ENCODE data around the gene NEUROG1. TPM values are rescaled to one million over a fixed set of nuclear protein-coding genes. Genes with fewer than 3 reads are reported as not detected.

The NEUROG1 gene
- total and polyA plus RNA-seq, 2 donors: 0.14 to 0.32 TPM

- Histone ChIP-seq H3K36me3 (ENCODE audit: control insufficient read depth in 2 of 2, insufficient read depth in 2 of 2, low read length in 1 of 2) (no peaks in the 10 kb centered on the region), H3K27me3 (ENCODE audit: control insufficient read depth in 2 of 2, insufficient read depth in 1 of 2, low read length in 1 of 2) (peaks cover 79 to 100% of the 10 kb centered on the region in 2 donors), H3K27ac (ENCODE audit: low read depth in 1 of 2, low read length in 1 of 2) (no peak overlapping the region), H3K9me3 (ENCODE audit: control insufficient read depth in 2 of 2, insufficient read depth in 1 of 2, low read length in 1 of 2) (peaks cover 0 to 4% of the 10 kb centered on the region in 2 donors), H3K4me1 (ENCODE audit: control insufficient read depth in 2 of 2, insufficient read depth in 2 of 2, low read length in 2 of 2) (peaks cover 0 to 3% of the 10 kb centered on the region in 2 donors), H3K4me3 (ENCODE audit: low read length in 2 of 2) (peak overlapping the region in 1 of 2 donors; percentile 10)
- WGBS: 12% methylated on average over 5 of the region's 5 CpGs
- DNase-seq (ENCODE audit: low read depth in 6 of 9, low spot score in 9 of 9): no peak
These were observed 7.3 kb upstream of the NEUROG1 start for GRCh38 chr5:135543001-135543484.

- Histone ChIP-seq H3K36me3 (ENCODE audit: control insufficient read depth in 2 of 2, insufficient read depth in 2 of 2, low read length in 1 of 2) (no peaks in the 10 kb centered on the region), H3K27ac (ENCODE audit: low read depth in 1 of 2, low read length in 1 of 2) (no peak overlapping the region), H3K4me3 (ENCODE audit: low read length in 2 of 2) (no peak overlapping the region), H3K4me1 (ENCODE audit: control insufficient read depth in 2 of 2, insufficient read depth in 2 of 2, low read length in 2 of 2) (peaks cover 0 to 3% of the 10 kb centered on the region in 2 donors), H3K9me3 (ENCODE audit: control insufficient read depth in 2 of 2, insufficient read depth in 1 of 2, low read length in 1 of 2) (peaks cover 0 to 4% of the 10 kb centered on the region in 2 donors), H3K27me3 (ENCODE audit: control insufficient read depth in 2 of 2, insufficient read depth in 1 of 2, low read length in 1 of 2) (peaks cover 81 to 100% of the 10 kb centered on the region in 2 donors)
- WGBS: 31% methylated on average over 11 of the region's 11 CpGs
- no peak for DNase-seq (ENCODE audit: low read depth in 6 of 9, low spot score in 9 of 9)
These were observed 6.2 kb upstream of the NEUROG1 start for GRCh38 chr5:135541807-135542502.

GRCh38 chr5:135539430-135540005 is 3.8 kb upstream of the NEUROG1 start:
- H3K4me1 ChIP-seq (ENCODE audit: control insufficient read depth in 2 of 2, insufficient read depth in 2 of 2, low read length in 2 of 2): peaks cover 0 to 3% of the 10 kb centered on the region in 2 donors
- DNase-seq (ENCODE audit: low read depth in 6 of 9, low spot score in 9 of 9): no peak
- no peaks in the 10 kb centered on the region for H3K36me3 ChIP-seq (ENCODE audit: control insufficient read depth in 2 of 2, insufficient read depth in 2 of 2, low read length in 1 of 2)
- no peak overlapping the region for H3K4me3 ChIP-seq (ENCODE audit: low read length in 2 of 2)
- peaks cover 80 to 100% of the 10 kb centered on the region in 2 donors for H3K27me3 ChIP-seq (ENCODE audit: control insufficient read depth in 2 of 2, insufficient read depth in 1 of 2, low read length in 1 of 2)
- 83% methylated on average over 4 of the region's 4 CpGs for WGBS
- peaks cover 0 to 4% of the 10 kb centered on the region in 2 donors for H3K9me3 ChIP-seq (ENCODE audit: control insufficient read depth in 2 of 2, insufficient read depth in 1 of 2, low read length in 1 of 2)
- no peak overlapping the region for H3K27ac ChIP-seq (ENCODE audit: low read depth in 1 of 2, low read length in 1 of 2)

- Histone ChIP-seq H3K27me3 (ENCODE audit: control insufficient read depth in 2 of 2, insufficient read depth in 1 of 2, low read length in 1 of 2) (peaks cover 75 to 100% of the 10 kb centered on the region in 2 donors), H3K4me1 (ENCODE audit: control insufficient read depth in 2 of 2, insufficient read depth in 2 of 2, low read length in 2 of 2) (no peaks in the 10 kb centered on the region), H3K36me3 (ENCODE audit: control insufficient read depth in 2 of 2, insufficient read depth in 2 of 2, low read length in 1 of 2) (no peaks in the 10 kb centered on the region), H3K9me3 (ENCODE audit: control insufficient read depth in 2 of 2, insufficient read depth in 1 of 2, low read length in 1 of 2) (no peaks in the 10 kb centered on the region), H3K4me3 (ENCODE audit: low read length in 2 of 2) (no peak overlapping the region), H3K27ac (ENCODE audit: low read depth in 1 of 2, low read length in 1 of 2) (no peak overlapping the region)
- no peak for DNase-seq (ENCODE audit: low read depth in 6 of 9, low spot score in 9 of 9)
- 88% methylated on average over 5 of the region's 5 CpGs for WGBS
These were observed 2.5 kb upstream of the NEUROG1 start for GRCh38 chr5:135538261-135538660.

- Histone ChIP-seq H3K4me3 (ENCODE audit: low read length in 2 of 2) (no peak overlapping the region), H3K9me3 (ENCODE audit: control insufficient read depth in 2 of 2, insufficient read depth in 1 of 2, low read length in 1 of 2) (no peaks in the 10 kb centered on the region), H3K4me1 (ENCODE audit: control insufficient read depth in 2 of 2, insufficient read depth in 2 of 2, low read length in 2 of 2) (no peaks in the 10 kb centered on the region), H3K36me3 (ENCODE audit: control insufficient read depth in 2 of 2, insufficient read depth in 2 of 2, low read length in 1 of 2) (no peaks in the 10 kb centered on the region), H3K27me3 (ENCODE audit: control insufficient read depth in 2 of 2, insufficient read depth in 1 of 2, low read length in 1 of 2) (peaks cover 76 to 100% of the 10 kb centered on the region in 2 donors), H3K27ac (ENCODE audit: low read depth in 1 of 2, low read length in 1 of 2) (no peak overlapping the region)
- no peak for DNase-seq (ENCODE audit: low read depth in 6 of 9, low spot score in 9 of 9)
- WGBS: 97% methylated on average over 2 of the region's 2 CpGs
These were observed 2.0 kb upstream of the NEUROG1 start for GRCh38 chr5:135537745-135538144.

- no peak overlapping the region for H3K27ac ChIP-seq (ENCODE audit: low read depth in 1 of 2, low read length in 1 of 2)
- H3K4me1 ChIP-seq (ENCODE audit: control insufficient read depth in 2 of 2, insufficient read depth in 2 of 2, low read length in 2 of 2): no peaks in the 10 kb centered on the region
- peaks cover 77 to 100% of the 10 kb centered on the region in 2 donors for H3K27me3 ChIP-seq (ENCODE audit: control insufficient read depth in 2 of 2, insufficient read depth in 1 of 2, low read length in 1 of 2)
- no peaks in the 10 kb centered on the region for H3K9me3 ChIP-seq (ENCODE audit: control insufficient read depth in 2 of 2, insufficient read depth in 1 of 2, low read length in 1 of 2)
- 62% methylated on average over 7 of the region's 7 CpGs for WGBS
- DNase-seq (ENCODE audit: low read depth in 6 of 9, low spot score in 9 of 9): no peak
- H3K4me3 ChIP-seq (ENCODE audit: low read length in 2 of 2): no peak overlapping the region
- no peaks in the 10 kb centered on the region for H3K36me3 ChIP-seq (ENCODE audit: control insufficient read depth in 2 of 2, insufficient read depth in 2 of 2, low read length in 1 of 2)
These were observed 1.5 kb upstream of the NEUROG1 start for GRCh38 chr5:135537271-135537670.

- Histone ChIP-seq H3K4me1 (ENCODE audit: control insufficient read depth in 2 of 2, insufficient read depth in 2 of 2, low read length in 2 of 2) (no peaks in the 10 kb centered on the region), H3K9me3 (ENCODE audit: control insufficient read depth in 2 of 2, insufficient read depth in 1 of 2, low read length in 1 of 2) (no peaks in the 10 kb centered on the region), H3K27ac (ENCODE audit: low read depth in 1 of 2, low read length in 1 of 2) (no peak overlapping the region), H3K4me3 (ENCODE audit: low read length in 2 of 2) (no peak overlapping the region), H3K27me3 (ENCODE audit: control insufficient read depth in 2 of 2, insufficient read depth in 1 of 2, low read length in 1 of 2) (peaks cover 62 to 94% of the 10 kb centered on the region in 2 donors), H3K36me3 (ENCODE audit: control insufficient read depth in 2 of 2, insufficient read depth in 2 of 2, low read length in 1 of 2) (no peaks in the 10 kb centered on the region)
- DNase-seq (ENCODE audit: low read depth in 6 of 9, low spot score in 9 of 9): no peak
- 3% methylated on average over 44 of the region's 44 CpGs for WGBS
These were observed 344 bp downstream of the NEUROG1 start for GRCh38 chr5:135535420-135535819.

GRCh38 chr5:135534609-135535419 is 950 bp downstream of the NEUROG1 start:
- no peak for DNase-seq (ENCODE audit: low read depth in 6 of 9, low spot score in 9 of 9)

GRCh38 chr5:135533794-135534193 is 2.0 kb downstream of the NEUROG1 start:
- Histone ChIP-seq H3K36me3 (ENCODE audit: control insufficient read depth in 2 of 2, insufficient read depth in 2 of 2, low read length in 1 of 2) (no peaks in the 10 kb centered on the region), H3K27ac (ENCODE audit: low read depth in 1 of 2, low read length in 1 of 2) (no peak overlapping the region), H3K4me3 (ENCODE audit: low read length in 2 of 2) (no peak overlapping the region), H3K27me3 (ENCODE audit: control insufficient read depth in 2 of 2, insufficient read depth in 1 of 2, low read length in 1 of 2) (peaks cover 57 to 87% of the 10 kb centered on the region in 2 donors), H3K9me3 (ENCODE audit: control insufficient read depth in 2 of 2, insufficient read depth in 1 of 2, low read length in 1 of 2) (no peaks in the 10 kb centered on the region), H3K4me1 (ENCODE audit: control insufficient read depth in 2 of 2, insufficient read depth in 2 of 2, low read length in 2 of 2) (no peaks in the 10 kb centered on the region)
- no peak for DNase-seq (ENCODE audit: low read depth in 6 of 9, low spot score in 9 of 9)
- WGBS: 16% methylated on average over 3 of the region's 3 CpGs

More at GRCh38 chr5:135534609-135535419, 950 bp downstream of the NEUROG1 start:
- Histone ChIP-seq H3K36me3 (ENCODE audit: control insufficient read depth in 2 of 2, insufficient read depth in 2 of 2, low read length in 1 of 2) (no peaks in the 10 kb centered on the region), H3K27me3 (ENCODE audit: control insufficient read depth in 2 of 2, insufficient read depth in 1 of 2, low read length in 1 of 2) (peaks cover 57 to 90% of the 10 kb centered on the region in 2 donors), H3K9me3 (ENCODE audit: control insufficient read depth in 2 of 2, insufficient read depth in 1 of 2, low read length in 1 of 2) (no peaks in the 10 kb centered on the region), H3K4me3 (ENCODE audit: low read length in 2 of 2) (no peak overlapping the region), H3K27ac (ENCODE audit: low read depth in 1 of 2, low read length in 1 of 2) (no peak overlapping the region), H3K4me1 (ENCODE audit: control insufficient read depth in 2 of 2, insufficient read depth in 2 of 2, low read length in 2 of 2) (no peaks in the 10 kb centered on the region)
- WGBS: 4% methylated on average over 61 of the region's 61 CpGs
